Esophagus muscularis mucosa (tissue), 3 donors: ENCODE measurements around the gene APLNR.

Experiments used
- POLR2AphosphoS5 ChIP-seq, 2 donors: sonication (generic); formaldehyde crosslinking; IDR thresholded peaks; one replicate each; pipeline ENCODE4 v1.6.1; 2017; ENCODE audit warnings: antibody characterized with exemption in 2 of 2
- TF ChIP-seq, protein P1 (sequence below), 3 experiments: fragments of 200-600 bp in 2 of 3; fragments of 450-650 bp in 1 of 3; sonication (generic) in 2 of 3; IDR thresholded peaks; one replicate each; pipeline ENCODE4 v1.5.1; 2017 to 2019; ENCODE audit warnings: antibody characterized with exemption in 3 of 3, mild to moderate bottlenecking in 2 of 3, moderate library complexity in 1 of 3

DNA sequence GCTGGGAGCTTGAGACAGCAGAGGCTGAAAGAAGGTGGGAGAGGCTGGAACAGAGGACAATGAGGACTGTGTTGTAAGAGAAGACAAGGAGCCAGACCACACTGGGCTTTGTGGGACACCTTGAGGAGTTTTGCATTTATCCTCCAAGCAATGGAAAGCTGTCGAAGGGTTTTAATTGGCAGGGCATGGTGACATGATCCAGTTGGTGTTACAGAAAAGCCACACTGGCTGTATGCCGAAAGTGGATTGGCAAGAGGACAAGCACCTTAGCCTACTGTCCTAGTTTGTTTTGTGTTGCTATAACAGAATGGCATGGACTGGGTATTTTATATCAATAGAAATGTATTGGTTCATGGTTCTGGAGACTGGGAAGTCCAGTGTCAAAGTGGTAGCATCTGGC is 14.0 kb upstream of the APLNR start:
- TF ChIP-seq, protein P1, sequence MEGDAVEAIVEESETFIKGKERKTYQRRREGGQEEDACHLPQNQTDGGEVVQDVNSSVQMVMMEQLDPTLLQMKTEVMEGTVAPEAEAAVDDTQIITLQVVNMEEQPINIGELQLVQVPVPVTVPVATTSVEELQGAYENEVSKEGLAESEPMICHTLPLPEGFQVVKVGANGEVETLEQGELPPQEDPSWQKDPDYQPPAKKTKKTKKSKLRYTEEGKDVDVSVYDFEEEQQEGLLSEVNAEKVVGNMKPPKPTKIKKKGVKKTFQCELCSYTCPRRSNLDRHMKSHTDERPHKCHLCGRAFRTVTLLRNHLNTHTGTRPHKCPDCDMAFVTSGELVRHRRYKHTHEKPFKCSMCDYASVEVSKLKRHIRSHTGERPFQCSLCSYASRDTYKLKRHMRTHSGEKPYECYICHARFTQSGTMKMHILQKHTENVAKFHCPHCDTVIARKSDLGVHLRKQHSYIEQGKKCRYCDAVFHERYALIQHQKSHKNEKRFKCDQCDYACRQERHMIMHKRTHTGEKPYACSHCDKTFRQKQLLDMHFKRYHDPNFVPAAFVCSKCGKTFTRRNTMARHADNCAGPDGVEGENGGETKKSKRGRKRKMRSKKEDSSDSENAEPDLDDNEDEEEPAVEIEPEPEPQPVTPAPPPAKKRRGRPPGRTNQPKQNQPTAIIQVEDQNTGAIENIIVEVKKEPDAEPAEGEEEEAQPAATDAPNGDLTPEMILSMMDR (IDR thresholded peaks at IDR 0.05): no peak
- no peak for TF ChIP-seq POLR2AphosphoS5 (IDR thresholded peaks at IDR 0.05)
